Effector memory CD4-positive, alpha-beta T cell (primary cell): ENCODE data around the gene SLC26A11.
A peak's percentile ranks its signal among the peaks of the same experiment; 100 is the strongest.
"Not testable (repeated sequence)": the region's sequence is repeated elsewhere in the genome, so short reads cannot be mapped to it uniquely, and the experiment has no call there.

ENCODE experiments used
- DNase-seq, 3 donors: peaks; one replicate each; pipeline ENCODE4 v3.0.0-alpha.2; 2020
- H3K27ac ChIP-seq: 2 replicates; pipeline ENCODE4 v1.7.0; 2013; ENCODE audit warnings: mild to moderate bottlenecking, low read length, moderate library complexity; ENCODE audit not compliant: insufficient read depth, poor library complexity, severe bottlenecking
- H3K27me3 ChIP-seq: replicated peaks from 2 replicates; pipeline ENCODE4 v1.7.0; 2013; ENCODE audit warnings: mild to moderate bottlenecking, low read length; ENCODE audit not compliant: insufficient read depth, control insufficient read depth, poor library complexity, severe bottlenecking
- H3K36me3 ChIP-seq: 2 replicates; pipeline ENCODE4 v1.7.0; 2013; ENCODE audit warnings: mild to moderate bottlenecking, low read length, moderate library complexity; ENCODE audit not compliant: control insufficient read depth, insufficient read depth
- H3K4me1 ChIP-seq: 2 replicates; pipeline ENCODE4 v1.7.0; 2013; ENCODE audit warnings: low read length, mild to moderate bottlenecking; ENCODE audit not compliant: control insufficient read depth, insufficient read depth, poor library complexity, severe bottlenecking
- H3K4me3 ChIP-seq: 2 replicates; pipeline ENCODE4 v1.7.0; 2013; ENCODE audit warnings: low read length, low read depth, mild to moderate bottlenecking; ENCODE audit not compliant: insufficient read depth, poor library complexity, severe bottlenecking
- H3K9me3 ChIP-seq: 2 replicates; pipeline ENCODE4 v1.7.0; 2013; ENCODE audit warnings: mild to moderate bottlenecking, low read length, moderate library complexity; ENCODE audit not compliant: control insufficient read depth

Gene SLC26A11

GRCh38 chr17:80267391-80267790, 47.2 kb downstream of the SLC26A11 start:
- no peak overlapping the region for H3K4me3 ChIP-seq
- no peak for DNase-seq
- H3K36me3 ChIP-seq = peaks cover 36% of the 10 kb centered on the region
- no peaks in the 10 kb centered on the region for H3K9me3 ChIP-seq
- no peak overlapping the region for H3K27ac ChIP-seq
- H3K4me1 ChIP-seq = peaks cover 36% of the 10 kb centered on the region
- no peaks in the 10 kb centered on the region for H3K27me3 ChIP-seq

GRCh38 chr17:80268427-80268826, 48.2 kb downstream of the SLC26A11 start:
- Histone ChIP-seq H3K4me3 (no peak overlapping the region), H3K27ac (no peak overlapping the region), H3K27me3 (no peaks in the 10 kb centered on the region), H3K36me3 (peaks cover 43% of the 10 kb centered on the region), H3K9me3 (no peaks in the 10 kb centered on the region), H3K4me1 (peaks cover 29% of the 10 kb centered on the region)
- no peak for DNase-seq

GRCh38 chr17:80269405-80269807, 49.2 kb downstream of the SLC26A11 start:
- peaks cover 51% of the 10 kb centered on the region for H3K36me3 ChIP-seq

GRCh38 chr17:80270104-80270503, 49.9 kb downstream of the SLC26A11 start:
- DNase-seq = no peak
- Histone ChIP-seq H3K27ac (peak overlapping the region; percentile 6), H3K9me3 (no peaks in the 10 kb centered on the region), H3K36me3 (peaks cover 55% of the 10 kb centered on the region), H3K4me3 (no peak overlapping the region), H3K27me3 (no peaks in the 10 kb centered on the region), H3K4me1 (peaks cover 29% of the 10 kb centered on the region)

More at GRCh38 chr17:80269405-80269807, 49.2 kb downstream of the SLC26A11 start:
- Histone ChIP-seq H3K4me1 (peaks cover 34% of the 10 kb centered on the region), H3K9me3 (no peaks in the 10 kb centered on the region), H3K27me3 (no peaks in the 10 kb centered on the region), H3K4me3 (no peak overlapping the region), H3K27ac (peak overlapping the region; percentile 0)
- no peak for DNase-seq

GRCh38 chr17:80270836-80271235, 50.6 kb downstream of the SLC26A11 start:
- no peaks in the 10 kb centered on the region for H3K9me3 ChIP-seq
- no peaks in the 10 kb centered on the region for H3K27me3 ChIP-seq
- DNase-seq = peak in 2 of 3 donors; percentile 25 to 27
- H3K4me1 ChIP-seq = peaks cover 28% of the 10 kb centered on the region
- no peak overlapping the region for H3K4me3 ChIP-seq
- H3K36me3 ChIP-seq = peaks cover 56% of the 10 kb centered on the region
- H3K27ac ChIP-seq = peak overlapping the region; percentile 6

GRCh38 chr17:80272366-80272765, 52.1 kb downstream of the SLC26A11 start:
- Histone ChIP-seq H3K27ac (no peak overlapping the region), H3K27me3 (no peaks in the 10 kb centered on the region), H3K36me3 (peaks cover 56% of the 10 kb centered on the region), H3K4me3 (no peak overlapping the region), H3K4me1 (peaks cover 18% of the 10 kb centered on the region), H3K9me3 (no peaks in the 10 kb centered on the region)
- no peak for DNase-seq

GRCh38 chr17:80274331-80274730, 54.1 kb downstream of the SLC26A11 start:
- Histone ChIP-seq H3K27ac (no peak overlapping the region), H3K27me3 (no peaks in the 10 kb centered on the region), H3K4me3 (no peak overlapping the region), H3K9me3 (no peaks in the 10 kb centered on the region), H3K4me1 (peaks cover 16% of the 10 kb centered on the region), H3K36me3 (peaks cover 52% of the 10 kb centered on the region)
- peak in 1 of 3 donors; percentile 16 for DNase-seq

- Histone ChIP-seq H3K4me1 (peaks cover 16% of the 10 kb centered on the region), H3K9me3 (no peaks in the 10 kb centered on the region), H3K4me3 (no peak overlapping the region), H3K36me3 (peaks cover 50% of the 10 kb centered on the region), H3K27ac (peak overlapping the region; percentile 18), H3K27me3 (no peaks in the 10 kb centered on the region)
- DNase-seq = no peak
Measured at GRCh38 chr17:80274871-80275449, 54.7 kb downstream of the SLC26A11 start.

GRCh38 chr17:80275857-80276256, 55.6 kb downstream of the SLC26A11 start:
- not testable (repeated sequence) for H3K4me3 ChIP-seq, DNase-seq, H3K27ac ChIP-seq, H3K9me3 ChIP-seq, H3K27me3 ChIP-seq
- peaks cover 11% of the 10 kb centered on the region for H3K4me1 ChIP-seq
- peaks cover 53% of the 10 kb centered on the region for H3K36me3 ChIP-seq

GRCh38 chr17:80277751-80278671, 57.8 kb downstream of the SLC26A11 start:
- Histone ChIP-seq H3K27me3 (no peaks in the 10 kb centered on the region), H3K4me3 (no peak overlapping the region), H3K9me3 (no peaks in the 10 kb centered on the region), H3K36me3 (peaks cover 56% of the 10 kb centered on the region), H3K27ac (peak overlapping the region; percentile 18), H3K4me1 (peaks cover 11% of the 10 kb centered on the region)
- DNase-seq = no peak
